GM12875 (cell line): Measurements from ENCODE around the gene CHST10.

Source experiments
- H3K4me3 ChIP-seq: one replicate; pipeline ENCODE4 v1.5.1; 2011; ENCODE audit warnings: low read depth, low read length, control low read depth
- TF ChIP-seq, protein P1 (sequence below): IDR thresholded peaks from 2 replicates; pipeline ENCODE4 v1.5.1; 2011; ENCODE audit warnings: low read depth, mild to moderate bottlenecking, control low read depth, inconsistent platforms, low read length, moderate library complexity, borderline replicate concordance; ENCODE audit not compliant: insufficient read depth

Gene CHST10

DNA sequence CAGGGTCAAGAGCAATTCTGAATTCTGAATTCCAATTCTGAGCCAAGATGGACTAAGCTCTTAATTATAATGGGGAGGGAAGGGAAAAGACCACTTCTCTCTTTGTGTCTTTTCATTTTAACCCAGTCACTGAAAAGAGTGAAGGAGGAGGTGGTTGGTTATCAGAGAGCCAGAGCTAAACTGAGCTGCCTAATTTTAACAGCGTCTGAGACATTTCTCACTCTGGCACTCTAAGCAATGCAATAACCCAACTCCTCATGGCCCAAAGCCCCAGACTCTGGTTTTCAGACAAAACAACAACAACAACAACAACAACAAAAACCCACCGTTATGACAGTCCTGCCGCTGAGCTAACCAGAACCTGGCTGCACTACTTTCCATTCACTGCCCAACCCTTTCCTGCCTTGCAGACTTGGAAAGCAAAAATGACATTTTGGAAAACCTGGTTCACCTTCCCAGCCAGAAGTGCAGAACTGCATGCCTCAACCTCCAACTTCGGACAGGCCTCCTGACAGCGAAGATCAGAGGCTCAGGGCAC lies 1.0 kb downstream of the CHST10 start:
- TF ChIP-seq, protein P1, sequence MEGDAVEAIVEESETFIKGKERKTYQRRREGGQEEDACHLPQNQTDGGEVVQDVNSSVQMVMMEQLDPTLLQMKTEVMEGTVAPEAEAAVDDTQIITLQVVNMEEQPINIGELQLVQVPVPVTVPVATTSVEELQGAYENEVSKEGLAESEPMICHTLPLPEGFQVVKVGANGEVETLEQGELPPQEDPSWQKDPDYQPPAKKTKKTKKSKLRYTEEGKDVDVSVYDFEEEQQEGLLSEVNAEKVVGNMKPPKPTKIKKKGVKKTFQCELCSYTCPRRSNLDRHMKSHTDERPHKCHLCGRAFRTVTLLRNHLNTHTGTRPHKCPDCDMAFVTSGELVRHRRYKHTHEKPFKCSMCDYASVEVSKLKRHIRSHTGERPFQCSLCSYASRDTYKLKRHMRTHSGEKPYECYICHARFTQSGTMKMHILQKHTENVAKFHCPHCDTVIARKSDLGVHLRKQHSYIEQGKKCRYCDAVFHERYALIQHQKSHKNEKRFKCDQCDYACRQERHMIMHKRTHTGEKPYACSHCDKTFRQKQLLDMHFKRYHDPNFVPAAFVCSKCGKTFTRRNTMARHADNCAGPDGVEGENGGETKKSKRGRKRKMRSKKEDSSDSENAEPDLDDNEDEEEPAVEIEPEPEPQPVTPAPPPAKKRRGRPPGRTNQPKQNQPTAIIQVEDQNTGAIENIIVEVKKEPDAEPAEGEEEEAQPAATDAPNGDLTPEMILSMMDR, result no peak
- peak overlapping the region; percentile 56 for H3K4me3 ChIP-seq

DNA sequence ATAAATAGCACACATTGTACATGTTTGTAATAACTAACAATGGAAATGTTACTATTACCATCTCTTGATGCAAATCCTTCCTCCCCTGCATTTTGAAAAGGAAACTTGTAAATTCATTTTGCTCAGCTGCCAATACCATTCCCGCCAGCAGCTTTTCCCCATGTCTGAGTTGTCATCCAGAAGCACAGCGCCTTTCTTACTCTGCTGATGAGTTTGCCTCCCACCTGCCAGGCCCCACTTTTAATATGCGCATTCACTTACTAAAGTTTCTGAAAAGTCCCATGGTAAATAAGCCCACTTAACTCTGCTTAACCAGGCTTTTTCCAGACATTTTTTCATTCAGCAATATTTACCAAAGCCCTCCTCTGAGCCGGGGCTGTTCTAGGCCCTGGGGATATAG lies 3.9 kb downstream of the CHST10 start:
- H3K4me3 ChIP-seq, result no peak overlapping the region
- TF ChIP-seq, protein P1, result no peak

DNA sequence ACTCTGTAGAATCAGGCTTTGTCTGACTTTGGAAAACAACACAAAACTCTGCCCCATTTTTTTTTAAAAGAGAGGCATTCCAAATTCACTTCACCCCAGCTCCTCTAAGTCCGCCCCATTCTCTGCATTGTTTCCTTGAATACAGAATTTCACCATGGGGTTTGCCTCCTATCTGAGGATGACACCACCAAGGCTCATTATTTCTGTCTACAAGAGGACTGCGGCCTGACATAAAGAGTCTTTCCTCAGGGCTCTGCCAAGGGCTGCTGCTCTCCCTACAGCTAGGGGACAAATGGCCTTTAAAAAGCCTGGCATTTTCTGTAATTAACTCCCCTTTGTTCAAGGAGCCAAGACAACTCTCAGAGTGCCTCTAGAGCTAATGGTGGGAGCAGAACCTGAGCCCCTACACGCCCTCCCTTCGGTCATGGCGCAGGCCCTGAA lies 4.6 kb downstream of the CHST10 start:
- TF ChIP-seq, protein P1, result no peak
- no peak overlapping the region for H3K4me3 ChIP-seq

DNA sequence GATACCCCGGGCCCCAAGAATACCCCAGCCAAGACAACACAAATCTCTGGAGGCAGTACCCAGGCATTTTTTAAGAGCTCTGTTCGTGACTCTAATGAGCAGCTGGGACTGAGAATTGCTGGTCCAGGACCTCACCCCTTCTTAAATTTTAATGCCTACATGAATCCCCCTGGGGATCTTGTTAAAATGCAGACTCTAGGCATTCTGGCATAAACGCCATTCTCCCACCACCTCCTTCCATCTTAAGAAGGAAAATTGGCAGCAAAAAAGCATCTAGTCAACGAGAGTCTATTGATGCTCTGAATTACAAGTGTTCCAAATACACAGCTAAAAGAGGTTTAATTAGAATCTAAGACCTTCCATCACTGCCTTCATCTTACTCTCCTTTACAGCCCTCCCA lies 5.0 kb downstream of the CHST10 start:
- TF ChIP-seq, protein P1, result no peak
- H3K4me3 ChIP-seq, result no peak overlapping the region

DNA sequence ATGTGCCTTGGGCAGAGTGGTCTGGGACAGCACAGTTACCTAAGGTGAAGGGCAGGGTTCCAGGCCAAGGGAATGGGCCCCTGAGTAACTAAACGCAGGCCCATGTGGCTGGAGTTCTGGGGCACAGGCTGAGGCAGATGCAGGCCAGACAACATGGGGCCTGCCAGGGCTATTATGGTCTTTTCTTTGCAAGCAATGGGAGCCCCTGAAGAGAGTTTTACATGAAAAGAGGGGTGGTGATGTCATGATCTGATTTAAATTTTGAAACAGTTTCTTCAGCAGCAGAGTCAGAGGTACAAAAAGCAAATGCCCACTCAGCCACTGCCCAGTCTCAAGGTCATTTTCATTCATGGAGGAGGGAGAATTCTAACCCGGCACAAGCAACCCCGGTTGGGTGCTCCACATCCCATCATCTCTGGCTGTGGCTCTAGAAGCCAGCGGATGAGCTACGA lies 5.6 kb downstream of the CHST10 start:
- TF ChIP-seq, protein P1, result no peak
- H3K4me3 ChIP-seq, result no peak overlapping the region

DNA sequence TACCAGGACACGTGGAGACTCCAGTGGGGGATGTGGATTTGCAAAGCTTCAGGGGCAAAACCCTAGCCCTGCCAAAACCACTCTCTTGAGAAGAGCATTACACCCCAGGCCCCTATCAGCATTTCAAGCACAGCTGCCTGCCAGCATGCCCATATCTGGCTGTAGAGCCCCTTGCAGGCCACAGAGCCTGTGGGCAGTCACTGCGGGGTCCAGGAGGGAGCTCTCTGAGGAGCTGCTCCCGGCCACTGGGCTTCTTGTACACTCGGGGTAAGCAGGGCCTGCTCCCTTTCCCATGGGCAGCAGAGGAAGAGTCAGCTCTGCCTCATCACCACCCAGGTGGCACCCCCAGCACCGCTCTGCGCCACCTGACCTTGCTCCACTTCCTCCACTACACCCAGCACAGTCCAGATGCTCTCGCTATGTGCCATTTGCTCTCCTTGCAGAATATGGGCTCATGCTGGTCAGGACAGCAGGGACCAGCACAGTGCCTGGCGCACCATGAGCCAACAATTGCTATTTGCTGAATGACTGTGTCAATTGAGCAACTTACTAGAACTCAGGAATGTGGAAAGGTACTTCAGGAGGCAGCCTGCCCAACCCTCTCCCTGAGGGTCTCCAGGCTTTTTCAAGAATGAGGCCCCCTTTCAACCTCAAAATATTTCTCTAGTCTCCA lies 7.4 kb downstream of the CHST10 start:
- no peak overlapping the region for H3K4me3 ChIP-seq
- TF ChIP-seq, protein P1, result no peak

DNA sequence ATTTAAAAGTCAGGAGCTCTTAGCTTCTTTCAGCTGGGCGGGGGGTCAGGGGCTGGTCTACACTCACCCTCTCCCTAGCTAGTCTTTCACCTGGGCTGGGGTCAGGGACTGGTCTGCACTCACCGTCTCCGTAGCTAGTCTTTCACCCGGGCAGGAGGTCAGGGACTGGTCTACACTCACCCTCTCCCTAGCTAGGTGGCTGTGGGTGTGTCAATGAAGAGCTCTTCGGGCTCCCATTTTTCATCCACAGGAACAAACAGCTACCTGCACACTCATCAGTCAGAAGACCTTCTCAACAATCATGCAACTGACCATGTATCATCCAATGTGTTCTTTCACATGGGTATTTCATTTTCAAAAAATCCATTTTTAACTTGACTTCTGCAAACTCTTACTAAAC lies 8.0 kb downstream of the CHST10 start:
- TF ChIP-seq, protein P1, result no peak
- H3K4me3 ChIP-seq, result no peak overlapping the region
